HepG2 (cell line): Measurements from ENCODE around the gene LSM2. TPM values are rescaled to one million over a fixed set of nuclear protein-coding genes. Genes with fewer than 3 reads are reported as not detected.
A peak's percentile ranks its signal among the peaks of the same experiment; 100 is the strongest.

Source experiments
- ATAC-seq: fragments of 200-7000 bp; cut with Tn5 transposase; 3 replicates; pipeline ENCODE4 v1.9.1; 2020; ENCODE audit warnings: mild to moderate bottlenecking, moderate library complexity
- BruUV-seq: library from RNA; stranded (reverse); fragments of 400-500 nt; replicated peaks from 2 replicates; lab custom pipeline; 2021; lab: Mats Ljungman, UMichigan
- CTCF ChIA-PET: fragments of 300-600 bp; formaldehyde crosslinking; extraction: SDS; loops from one replicate; lab custom pipeline; 2021; ENCODE audit warnings: low total read pairs, inconsistent platforms, low intra/inter-chr PET ratio; lab: Yijun Ruan, JAX
- POLR2A ChIA-PET: fragments of 350-600 bp; sonication (Branson Sonifier 250); formaldehyde crosslinking; loops from one replicate; lab custom pipeline; 2020; ENCODE audit warnings: antibody characterized with exemption, inconsistent platforms; lab: Yijun Ruan, JAX
- DNase-seq: peaks from one replicate; pipeline ENCODE4 v3.0.0-alpha.2; 2015; ENCODE audit warnings: low spot score
- FAIRE-seq: peaks from 3 replicates; lab custom pipeline; 2011; peaks lifted over from hg19 to GRCh38; lab: Jason Lieb, UNC
- H2AFZ ChIP-seq: one replicate; pipeline ENCODE4 v1.6.1; 2011; ENCODE audit warnings: low read length, inconsistent platforms
- H3K27ac ChIP-seq: fragments of 300-600 bp; 3 replicates; pipeline ENCODE4 v1.8.0; 2011; ENCODE audit warnings: mixed run types, mild to moderate bottlenecking, mixed read lengths, low read length, inconsistent platforms; ENCODE audit not compliant: insufficient read depth; ENCODE audit errors: extremely low read length
- H3K27me3 ChIP-seq, 2 experiments: fragments of 200-600 bp in 1 of 2; 2 replicates in 1 of 2; 3 replicates in 1 of 2; pipeline versions ENCODE4 v1.6.0 to v1.8.0; 2011; ENCODE audit warnings: low read length in 2 of 2, mild to moderate bottlenecking in 2 of 2, moderate library complexity in 2 of 2, inconsistent platforms in 1 of 2; ENCODE audit not compliant: insufficient read depth in 2 of 2, control insufficient read depth in 1 of 2
- H3K36me3 ChIP-seq, 2 experiments: fragments of 200-600 bp in 1 of 2; replicated peaks in 1 of 2; 2 replicates in 1 of 2; 3 replicates in 1 of 2; pipeline versions ENCODE4 v1.5.1 to v1.8.0; 2011; ENCODE audit warnings: low read length in 2 of 2, inconsistent platforms in 1 of 2; ENCODE audit not compliant: insufficient read depth in 2 of 2, control insufficient read depth in 1 of 2
- H3K4me1 ChIP-seq: 2 replicates; pipeline ENCODE4 v1.5.1; 2012; ENCODE audit warnings: low read length, inconsistent platforms; ENCODE audit not compliant: insufficient read depth
- H3K4me2 ChIP-seq: 2 replicates; pipeline ENCODE4 v1.6.0; 2011; ENCODE audit warnings: low read depth, low read length, inconsistent platforms
- H3K4me3 ChIP-seq, 3 experiments: fragments of 200-600 bp in 1 of 3; sonication (generic), shearing (Covaris generic) in 1 of 3; replicated peaks in 1 of 3; 2 replicates each; pipeline ENCODE4 v1.5.1; 2011 to 2016; ENCODE audit warnings: low read length in 3 of 3, inconsistent platforms in 2 of 3, low read depth in 2 of 3, mild to moderate bottlenecking in 2 of 3, control low read depth in 1 of 3, mixed read lengths in 1 of 3; ENCODE audit not compliant: insufficient read depth in 1 of 3
- H3K79me2 ChIP-seq: one replicate; pipeline ENCODE4 v1.6.1; 2011; ENCODE audit warnings: low read length, inconsistent platforms; ENCODE audit not compliant: insufficient read depth
- H3K9ac ChIP-seq: 2 replicates; pipeline ENCODE4 v1.6.0; 2011; ENCODE audit warnings: mild to moderate bottlenecking, low read depth, low read length, inconsistent platforms; ENCODE audit not compliant: insufficient read depth
- H3K9me3 ChIP-seq: 2 replicates; pipeline ENCODE4 v1.5.1; 2012; ENCODE audit warnings: mild to moderate bottlenecking, low read length
- H4K20me1 ChIP-seq: 2 replicates; pipeline ENCODE4 v1.6.0; 2011; ENCODE audit warnings: inconsistent platforms, mild to moderate bottlenecking, low read length, moderate library complexity; ENCODE audit not compliant: insufficient read depth
- CBX2 ChIP-seq, 2 experiments: fragments of 200-600 bp in 1 of 2; sonication (generic); formaldehyde crosslinking in 1 of 2; IDR thresholded peaks; 2 replicates each; pipeline versions ENCODE4 v1.7.0 to v1.8.1; 2018 to 2022; ENCODE audit warnings: low read depth in 2 of 2, low read length in 1 of 2, mild to moderate bottlenecking in 1 of 2, missing genetic modification reagents in 1 of 2
- DNMT3B ChIP-seq: conservative IDR thresholded peaks from 2 replicates; pipeline ENCODE4 v1.6.1; 2016; ENCODE audit warnings: missing biosample characterization, control low read depth
- HOXD1 ChIP-seq: sonication (generic); formaldehyde crosslinking; IDR thresholded peaks from 2 replicates; pipeline ENCODE4 v1.5.0; 2020; ENCODE audit warnings: missing genetic modification reagents
- IRF1 ChIP-seq: sonication (generic); formaldehyde crosslinking; IDR thresholded peaks from 2 replicates; pipeline ENCODE4 v1.4.0; 2020; ENCODE audit warnings: low read depth, mild to moderate bottlenecking, missing genetic modification reagents
- MLX ChIP-seq: IDR thresholded peaks from 2 replicates; pipeline ENCODE4 v1.6.1; 2016
- MLXIP ChIP-seq: sonication (generic); formaldehyde crosslinking; IDR thresholded peaks from 2 replicates; pipeline ENCODE4 v1.9.0; 2021; ENCODE audit warnings: missing genetic modification reagents, borderline replicate concordance
- MTA3 ChIP-seq: sonication (generic); formaldehyde crosslinking; IDR thresholded peaks from 2 replicates; pipeline ENCODE4 v1.4.0; 2020; ENCODE audit warnings: missing genetic modification reagents
- MYC ChIP-seq: sonication (generic); formaldehyde crosslinking; IDR thresholded peaks from 2 replicates; pipeline ENCODE4 v1.9.0; 2021; ENCODE audit warnings: missing genetic modification reagents, borderline replicate concordance
- SETDB1 ChIP-seq: sonication (generic); formaldehyde crosslinking; IDR thresholded peaks from 2 replicates; pipeline ENCODE4 v1.5.1; 2020; ENCODE audit warnings: missing genetic modification reagents, mild to moderate bottlenecking, borderline replicate concordance
- ZNF17 ChIP-seq: sonication (generic); formaldehyde crosslinking; IDR thresholded peaks from 2 replicates; pipeline ENCODE4 v1.5.0; 2020; ENCODE audit warnings: mild to moderate bottlenecking, missing genetic modification reagents
- ZNF225 ChIP-seq: sonication (generic); formaldehyde crosslinking; IDR thresholded peaks from 2 replicates; pipeline ENCODE4 v1.4.0; 2020; ENCODE audit warnings: mild to moderate bottlenecking, missing genetic modification reagents
- ZNF251 ChIP-seq: sonication (generic); formaldehyde crosslinking; IDR thresholded peaks from 2 replicates; pipeline ENCODE4 v1.9.0; 2021; ENCODE audit warnings: mild to moderate bottlenecking, missing genetic modification reagents
- ZNF530 ChIP-seq: sonication (generic); formaldehyde crosslinking; IDR thresholded peaks from 2 replicates; pipeline ENCODE4 v1.5.0; 2020; ENCODE audit warnings: low read depth, mild to moderate bottlenecking, missing genetic modification reagents
- ZNF546 ChIP-seq: sonication (generic); formaldehyde crosslinking; conservative IDR thresholded peaks from 2 replicates; pipeline ENCODE4 v1.8.1; 2023; ENCODE audit warnings: mild to moderate bottlenecking, missing genetic modification reagents
- ZNF619 ChIP-seq: sonication (generic); formaldehyde crosslinking; IDR thresholded peaks from 2 replicates; pipeline ENCODE4 v1.4.0; 2020; ENCODE audit warnings: mild to moderate bottlenecking, missing genetic modification reagents
- ZNF713 ChIP-seq: sonication (generic); formaldehyde crosslinking; IDR thresholded peaks from 2 replicates; pipeline ENCODE4 v1.4.0; 2020; ENCODE audit warnings: mild to moderate bottlenecking, missing genetic modification reagents
- whole genome bisulfite sequencing: methylation state at CpG from one replicate; pipeline ENCODE4 v1.1.6; 2017; ENCODE audit warnings: low lambda C conversion rate; 5-methylcytosine and 5-hydroxymethylcytosine counted together
- in situ Hi-C: cut with HindIII; loops from 2 replicates; pipeline ENCODE4 v1.10.0; 2017; ENCODE audit warnings: low pct_unique_long_range_greater_than_20kb; ENCODE audit not compliant: extremely low pct_ligation_motif_present
- intact Hi-C: fragments of 100-400 bp; cut with micrococcal nuclease; formaldehyde crosslinking; loops from one replicate; pipeline ENCODE4 v1.10.0; 2022; ENCODE audit not compliant: unreplicated experiment
- polyA plus RNA-seq, 8 experiments: library from polyadenylated mRNA; depleted of rRNA in 3 of 8; stranded (reverse) in 7 of 8; unstranded in 1 of 8; fragments of >200 nt; fragmentation: Illumina TruSeq in 4 of 8; extraction: Trizol in 4 of 8; gene quantifications; 2 replicates each; pipeline versions ENCODE4 v1.2.1 to v1.2.3, GENCODE V29; 2011 to 2016; ENCODE audit warnings: low read depth in 4 of 8, missing spikeins in 1 of 8, mixed read lengths in 1 of 8; ENCODE audit not compliant: insufficient read depth in 1 of 8
- total RNA-seq, 5 experiments: library from RNA; depleted of rRNA; stranded (reverse); fragments of >200 nt; fragmentation: Illumina TruSeq; extraction: Trizol; gene quantifications; 2 replicates each; pipeline ENCODE4 v1.2.3, GENCODE V29; 2016; ENCODE audit warnings: low read depth in 1 of 5

LSM2 gene
- total and polyA plus RNA-seq, 2 of the 13 experiments (the other 11 are each of a cell fraction or from before 2014, with no cell fraction given) = 69.4 to 90.5 TPM

- TF ChIP-seq ZNF251 (CRISPR knock-in tag) = no peak
- TF ChIP-seq DNMT3B (CRISPR knock-in tag) = no peak
- TF ChIP-seq ZNF546 (CRISPR knock-in tag) = no peak
- TF ChIP-seq ZNF225 (CRISPR knock-in tag) = no peak
- no peak for TF ChIP-seq MTA3 (CRISPR knock-in tag)
- TF ChIP-seq SETDB1 (CRISPR knock-in tag) = no peak
- TF ChIP-seq HOXD1 (CRISPR knock-in tag) = no peak
- TF ChIP-seq IRF1 (CRISPR knock-in tag) = no peak
- no peak for TF ChIP-seq CBX2 (IDR thresholded peaks at IDR 0.05; ENCODE audit: low read depth, low read length)
- no peak for TF ChIP-seq CBX2 (CRISPR knock-in tag; IDR thresholded peaks at IDR 0.05; ENCODE audit: low read depth)
- TF ChIP-seq MYC = no peak
- no peak for TF ChIP-seq ZNF619
- TF ChIP-seq ZNF17 (CRISPR knock-in tag) = no peak
- TF ChIP-seq MLX (CRISPR knock-in tag) = no peak
- no peak for TF ChIP-seq ZNF530 (CRISPR knock-in tag)
- TF ChIP-seq ZNF713 (CRISPR knock-in tag) = no peak
- no peak for TF ChIP-seq MLXIP
- TF ChIP-seq, all 625 proteins: peak for 0
- ChIA-PET POLR2A (interaction anchor here (1.0 to 3.6 kb wide), 10 partner anchors 13 to 161 kb away, joined by 3 to 102 read pairs (median 12); partner anchors contain the start of genes BAG6, CFB, HSPA1B and NEU1), CTCF (no interaction called here)
- WGBS = 95% methylated on average over 7 of the region's 7 CpGs
- no peaks in the 10 kb centered on the region for H3K27me3 ChIP-seq
- peak overlapping the region; percentile 7; the same call in 1 of the 2 replicates for H3K9ac ChIP-seq
- in situ Hi-C loops = no loop called here
- no peaks in the 10 kb centered on the region for H4K20me1 ChIP-seq
- BruUV-seq = no TSS peak
- peak overlapping the region in 1 of 3 experiments; percentile 71; a peak in 1 of 6 replicates for H3K4me3 ChIP-seq
- 0 out of 2 replicates have a peak overlapping the region, but pooled peaks have one; percentile 33 for H3K4me2 ChIP-seq
- H3K9me3 ChIP-seq = no peaks in the 10 kb centered on the region
- no peaks in the 10 kb centered on the region for H3K36me3 ChIP-seq
- H3K79me2 ChIP-seq = peaks cover 12% of the 10 kb centered on the region
- intact Hi-C loops = no loop called here
- H2AFZ ChIP-seq = no peak overlapping the region
- H3K27ac ChIP-seq = peak overlapping the region; percentile 95
- ATAC-seq (no peak), DNase-seq (no peak), FAIRE-seq (no peak)
- peaks cover 29% of the 10 kb centered on the region for H3K4me1 ChIP-seq
Observed at GRCh38 chr6:31813465-31813849, 6.7 kb upstream of the LSM2 start.
